Measurements from ENCODE around the gene C6orf47. TPM values are rescaled to one million over a fixed set of nuclear protein-coding genes. Genes with fewer than 3 reads are reported as not detected.

Gene C6orf47
- total and polyA plus RNA-seq, 2 of the 13 experiments (the other 11 are each of a cell fraction or from before 2014, with no cell fraction given): 1.7 to 18.1 TPM

DNA sequence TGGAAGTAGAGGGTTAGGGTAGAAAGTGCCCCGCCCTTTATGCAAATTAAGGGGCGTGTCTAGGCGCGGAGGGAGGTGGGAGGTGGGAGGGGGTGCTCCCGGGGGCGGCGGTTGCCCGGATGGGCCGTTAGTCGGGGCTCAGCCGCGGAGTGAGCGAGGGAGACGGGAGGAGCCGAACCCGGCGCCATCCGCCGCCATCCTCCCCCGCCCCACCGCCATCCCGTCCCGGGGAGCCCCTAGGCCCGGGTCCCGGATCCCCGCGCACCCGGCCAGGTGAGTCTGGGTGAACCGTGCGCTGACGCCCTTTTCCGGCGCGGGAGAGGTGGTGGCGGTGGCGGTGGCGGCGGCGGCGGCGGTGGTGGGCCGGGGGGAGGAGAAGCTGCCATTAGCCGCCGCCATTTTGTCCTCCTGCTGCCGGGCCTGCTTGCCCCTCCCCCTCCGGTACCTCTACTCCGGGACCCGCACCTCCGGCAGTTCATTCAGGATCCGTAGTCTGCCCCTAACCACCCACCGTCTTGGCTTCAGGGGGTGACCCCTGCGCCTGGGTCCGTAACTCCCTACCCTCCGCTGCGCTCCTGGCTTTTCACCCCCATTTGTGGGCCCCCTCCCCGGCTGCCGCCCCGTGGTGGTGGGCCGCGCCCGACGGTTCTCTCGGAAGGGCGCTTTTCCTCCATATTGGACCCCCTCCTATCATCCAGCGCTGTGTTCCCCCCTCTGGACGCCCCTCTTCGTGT, 39.8 kb downstream of the C6orf47 start, which contains the start of gene PRRC2A (continued):
- TF ChIP-seq ZMAT3 (CRISPR knock-in tag; conservative IDR thresholded peaks at IDR 0.05): peak; percentile 77
- TF ChIP-seq, protein P1, sequence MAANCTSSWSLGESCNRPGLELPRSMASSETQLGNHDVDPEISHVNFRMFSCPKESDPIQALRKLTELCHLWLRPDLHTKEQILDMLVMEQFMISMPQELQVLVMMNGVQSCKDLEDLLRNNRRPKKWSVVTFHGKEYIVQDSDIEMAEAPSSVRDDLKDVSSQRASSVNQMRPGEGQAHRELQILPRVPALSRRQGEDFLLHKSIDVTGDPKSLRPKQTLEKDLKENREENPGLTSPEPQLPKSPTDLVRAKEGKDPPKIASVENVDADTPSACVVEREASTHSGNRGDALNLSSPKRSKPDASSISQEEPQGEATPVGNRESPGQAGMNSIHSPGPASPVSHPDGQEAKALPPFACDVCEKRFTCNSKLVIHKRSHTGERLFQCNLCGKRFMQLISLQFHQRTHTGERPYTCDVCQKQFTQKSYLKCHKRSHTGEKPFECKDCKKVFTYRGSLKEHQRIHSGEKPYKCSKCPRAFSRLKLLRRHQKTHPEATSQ (CRISPR knock-in tag; IDR thresholded peaks at IDR 0.05; ENCODE audit: borderline replicate concordance): no peak; the same call in 1 of the 2 replicates
- TF ChIP-seq, protein P2, sequence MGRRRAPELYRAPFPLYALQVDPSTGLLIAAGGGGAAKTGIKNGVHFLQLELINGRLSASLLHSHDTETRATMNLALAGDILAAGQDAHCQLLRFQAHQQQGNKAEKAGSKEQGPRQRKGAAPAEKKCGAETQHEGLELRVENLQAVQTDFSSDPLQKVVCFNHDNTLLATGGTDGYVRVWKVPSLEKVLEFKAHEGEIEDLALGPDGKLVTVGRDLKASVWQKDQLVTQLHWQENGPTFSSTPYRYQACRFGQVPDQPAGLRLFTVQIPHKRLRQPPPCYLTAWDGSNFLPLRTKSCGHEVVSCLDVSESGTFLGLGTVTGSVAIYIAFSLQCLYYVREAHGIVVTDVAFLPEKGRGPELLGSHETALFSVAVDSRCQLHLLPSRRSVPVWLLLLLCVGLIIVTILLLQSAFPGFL (CRISPR knock-in tag; IDR thresholded peaks at IDR 0.05): no peak
- no peak for TF ChIP-seq FOXC1 (CRISPR knock-in tag; IDR thresholded peaks at IDR 0.05; ENCODE audit: borderline replicate concordance)
- TF ChIP-seq RCOR2 (CRISPR knock-in tag; IDR thresholded peaks at IDR 0.05): no peak
- TF ChIP-seq, protein P3, sequence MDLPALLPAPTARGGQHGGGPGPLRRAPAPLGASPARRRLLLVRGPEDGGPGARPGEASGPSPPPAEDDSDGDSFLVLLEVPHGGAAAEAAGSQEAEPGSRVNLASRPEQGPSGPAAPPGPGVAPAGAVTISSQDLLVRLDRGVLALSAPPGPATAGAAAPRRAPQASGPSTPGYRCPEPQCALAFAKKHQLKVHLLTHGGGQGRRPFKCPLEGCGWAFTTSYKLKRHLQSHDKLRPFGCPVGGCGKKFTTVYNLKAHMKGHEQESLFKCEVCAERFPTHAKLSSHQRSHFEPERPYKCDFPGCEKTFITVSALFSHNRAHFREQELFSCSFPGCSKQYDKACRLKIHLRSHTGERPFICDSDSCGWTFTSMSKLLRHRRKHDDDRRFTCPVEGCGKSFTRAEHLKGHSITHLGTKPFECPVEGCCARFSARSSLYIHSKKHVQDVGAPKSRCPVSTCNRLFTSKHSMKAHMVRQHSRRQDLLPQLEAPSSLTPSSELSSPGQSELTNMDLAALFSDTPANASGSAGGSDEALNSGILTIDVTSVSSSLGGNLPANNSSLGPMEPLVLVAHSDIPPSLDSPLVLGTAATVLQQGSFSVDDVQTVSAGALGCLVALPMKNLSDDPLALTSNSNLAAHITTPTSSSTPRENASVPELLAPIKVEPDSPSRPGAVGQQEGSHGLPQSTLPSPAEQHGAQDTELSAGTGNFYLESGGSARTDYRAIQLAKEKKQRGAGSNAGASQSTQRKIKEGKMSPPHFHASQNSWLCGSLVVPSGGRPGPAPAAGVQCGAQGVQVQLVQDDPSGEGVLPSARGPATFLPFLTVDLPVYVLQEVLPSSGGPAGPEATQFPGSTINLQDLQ (CRISPR knock-in tag; IDR thresholded peaks at IDR 0.05): peak; percentile 66; the same call in 1 of the 2 replicates
- TF ChIP-seq, protein P4, sequence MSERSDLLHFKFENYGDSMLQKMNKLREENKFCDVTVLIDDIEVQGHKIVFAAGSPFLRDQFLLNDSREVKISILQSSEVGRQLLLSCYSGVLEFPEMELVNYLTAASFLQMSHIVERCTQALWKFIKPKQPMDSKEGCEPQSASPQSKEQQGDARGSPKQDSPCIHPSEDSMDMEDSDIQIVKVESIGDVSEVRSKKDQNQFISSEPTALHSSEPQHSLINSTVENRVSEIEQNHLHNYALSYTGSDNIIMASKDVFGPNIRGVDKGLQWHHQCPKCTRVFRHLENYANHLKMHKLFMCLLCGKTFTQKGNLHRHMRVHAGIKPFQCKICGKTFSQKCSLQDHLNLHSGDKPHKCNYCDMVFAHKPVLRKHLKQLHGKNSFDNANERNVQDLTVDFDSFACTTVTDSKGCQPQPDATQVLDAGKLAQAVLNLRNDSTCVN (CRISPR knock-in tag; IDR thresholded peaks at IDR 0.05; ENCODE audit: borderline replicate concordance): no peak
- TF ChIP-seq RFXANK (CRISPR knock-in tag; IDR thresholded peaks at IDR 0.05): no peak
- TF ChIP-seq, protein P5, sequence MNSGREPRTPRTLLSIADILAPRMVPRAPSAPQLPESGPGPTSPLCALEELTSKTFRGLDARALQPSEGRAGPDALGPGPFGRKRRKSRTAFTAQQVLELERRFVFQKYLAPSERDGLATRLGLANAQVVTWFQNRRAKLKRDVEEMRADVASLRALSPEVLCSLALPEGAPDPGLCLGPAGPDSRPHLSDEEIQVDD (CRISPR knock-in tag; IDR thresholded peaks at IDR 0.05; ENCODE audit: borderline replicate concordance): no peak
- TF ChIP-seq REXO4 (CRISPR knock-in tag; IDR thresholded peaks at IDR 0.05; ENCODE audit: borderline replicate concordance): no peak
- TF ChIP-seq, protein P6, sequence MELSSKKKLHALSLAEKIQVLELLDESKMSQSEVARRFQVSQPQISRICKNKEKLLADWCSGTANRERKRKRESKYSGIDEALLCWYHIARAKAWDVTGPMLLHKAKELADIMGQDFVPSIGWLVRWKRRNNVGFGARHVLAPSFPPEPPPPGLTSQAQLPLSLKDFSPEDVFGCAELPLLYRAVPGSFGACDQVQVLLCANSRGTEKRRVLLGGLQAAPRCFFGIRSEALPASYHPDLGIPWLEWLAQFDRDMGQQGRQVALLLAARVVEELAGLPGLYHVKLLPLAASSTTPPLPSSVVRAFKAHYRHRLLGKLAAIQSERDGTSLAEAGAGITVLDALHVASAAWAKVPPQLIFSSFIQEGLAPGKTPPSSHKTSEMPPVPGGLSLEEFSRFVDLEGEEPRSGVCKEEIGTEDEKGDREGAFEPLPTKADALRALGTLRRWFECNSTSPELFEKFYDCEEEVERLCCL (CRISPR knock-in tag; IDR thresholded peaks at IDR 0.05; ENCODE audit: borderline replicate concordance): no peak; the same call in 1 of the 2 replicates
- TF ChIP-seq KDM4B (CRISPR knock-in tag; IDR thresholded peaks at IDR 0.05): peak; percentile 55; the same call in 1 of the 2 replicates
- TF ChIP-seq ZNF124 (CRISPR knock-in tag; IDR thresholded peaks at IDR 0.05): no peak
- TF ChIP-seq, protein P7, sequence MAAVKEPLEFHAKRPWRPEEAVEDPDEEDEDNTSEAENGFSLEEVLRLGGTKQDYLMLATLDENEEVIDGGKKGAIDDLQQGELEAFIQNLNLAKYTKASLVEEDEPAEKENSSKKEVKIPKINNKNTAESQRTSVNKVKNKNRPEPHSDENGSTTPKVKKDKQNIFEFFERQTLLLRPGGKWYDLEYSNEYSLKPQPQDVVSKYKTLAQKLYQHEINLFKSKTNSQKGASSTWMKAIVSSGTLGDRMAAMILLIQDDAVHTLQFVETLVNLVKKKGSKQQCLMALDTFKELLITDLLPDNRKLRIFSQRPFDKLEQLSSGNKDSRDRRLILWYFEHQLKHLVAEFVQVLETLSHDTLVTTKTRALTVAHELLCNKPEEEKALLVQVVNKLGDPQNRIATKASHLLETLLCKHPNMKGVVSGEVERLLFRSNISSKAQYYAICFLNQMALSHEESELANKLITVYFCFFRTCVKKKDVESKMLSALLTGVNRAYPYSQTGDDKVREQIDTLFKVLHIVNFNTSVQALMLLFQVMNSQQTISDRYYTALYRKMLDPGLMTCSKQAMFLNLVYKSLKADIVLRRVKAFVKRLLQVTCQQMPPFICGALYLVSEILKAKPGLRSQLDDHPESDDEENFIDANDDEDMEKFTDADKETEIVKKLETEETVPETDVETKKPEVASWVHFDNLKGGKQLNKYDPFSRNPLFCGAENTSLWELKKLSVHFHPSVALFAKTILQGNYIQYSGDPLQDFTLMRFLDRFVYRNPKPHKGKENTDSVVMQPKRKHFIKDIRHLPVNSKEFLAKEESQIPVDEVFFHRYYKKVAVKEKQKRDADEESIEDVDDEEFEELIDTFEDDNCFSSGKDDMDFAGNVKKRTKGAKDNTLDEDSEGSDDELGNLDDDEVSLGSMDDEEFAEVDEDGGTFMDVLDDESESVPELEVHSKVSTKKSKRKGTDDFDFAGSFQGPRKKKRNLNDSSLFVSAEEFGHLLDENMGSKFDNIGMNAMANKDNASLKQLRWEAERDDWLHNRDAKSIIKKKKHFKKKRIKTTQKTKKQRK (IDR thresholded peaks at IDR 0.05; ENCODE audit: low read length): no peak

All from HepG2 (cell line).